Measurements from ENCODE around the gene ZNF790.
A peak's percentile ranks its signal among the peaks of the same experiment; 100 is the strongest.

DNA sequence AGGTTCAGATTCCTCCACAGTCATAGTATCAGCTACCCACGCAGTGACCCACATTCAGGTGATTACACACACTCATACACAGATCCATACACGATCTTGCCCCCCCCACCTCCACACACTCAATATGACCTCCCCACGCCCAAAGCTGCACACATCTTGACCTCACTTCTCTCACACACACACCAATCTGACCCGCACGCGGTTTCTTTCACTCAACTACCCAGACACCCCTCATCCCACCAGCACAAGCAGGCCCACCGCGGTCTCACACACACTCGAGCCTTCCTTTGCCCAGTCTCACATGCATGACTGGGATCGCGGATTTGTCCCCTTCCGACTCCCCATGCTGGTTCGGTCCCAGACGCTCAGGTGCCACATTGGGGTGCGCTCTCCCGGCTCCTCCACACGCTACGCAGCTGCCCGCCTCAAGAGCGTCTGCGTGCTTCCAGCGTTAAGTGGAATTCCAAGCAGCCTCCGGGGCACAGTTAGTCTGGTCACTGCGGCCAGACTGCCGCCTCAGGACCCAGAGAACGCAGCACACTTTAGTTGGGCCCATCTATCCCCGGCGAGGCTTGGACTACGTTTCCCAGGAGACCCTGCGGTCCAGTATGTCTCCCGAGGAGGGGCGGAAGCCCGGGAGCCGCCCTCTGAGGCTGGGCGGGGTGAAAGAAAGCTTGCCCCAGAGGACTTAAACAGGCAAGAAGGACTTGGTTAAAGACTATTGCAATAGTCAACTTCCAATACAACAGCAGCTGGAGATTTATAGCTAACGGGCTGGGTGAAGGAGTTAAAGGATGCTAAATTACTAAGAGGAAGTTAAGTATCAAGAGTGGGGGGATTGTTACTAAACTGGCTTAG is 11.7 kb upstream of the ZNF790 start:
- peak in 1 of 2 donors; percentile 49 for TF ChIP-seq POLR2A (IDR thresholded peaks at IDR 0.05)
- TF ChIP-seq, protein P1, sequence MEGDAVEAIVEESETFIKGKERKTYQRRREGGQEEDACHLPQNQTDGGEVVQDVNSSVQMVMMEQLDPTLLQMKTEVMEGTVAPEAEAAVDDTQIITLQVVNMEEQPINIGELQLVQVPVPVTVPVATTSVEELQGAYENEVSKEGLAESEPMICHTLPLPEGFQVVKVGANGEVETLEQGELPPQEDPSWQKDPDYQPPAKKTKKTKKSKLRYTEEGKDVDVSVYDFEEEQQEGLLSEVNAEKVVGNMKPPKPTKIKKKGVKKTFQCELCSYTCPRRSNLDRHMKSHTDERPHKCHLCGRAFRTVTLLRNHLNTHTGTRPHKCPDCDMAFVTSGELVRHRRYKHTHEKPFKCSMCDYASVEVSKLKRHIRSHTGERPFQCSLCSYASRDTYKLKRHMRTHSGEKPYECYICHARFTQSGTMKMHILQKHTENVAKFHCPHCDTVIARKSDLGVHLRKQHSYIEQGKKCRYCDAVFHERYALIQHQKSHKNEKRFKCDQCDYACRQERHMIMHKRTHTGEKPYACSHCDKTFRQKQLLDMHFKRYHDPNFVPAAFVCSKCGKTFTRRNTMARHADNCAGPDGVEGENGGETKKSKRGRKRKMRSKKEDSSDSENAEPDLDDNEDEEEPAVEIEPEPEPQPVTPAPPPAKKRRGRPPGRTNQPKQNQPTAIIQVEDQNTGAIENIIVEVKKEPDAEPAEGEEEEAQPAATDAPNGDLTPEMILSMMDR (IDR thresholded peaks at IDR 0.05) = no peak

All from thyroid gland (tissue), 4 donors.